Measurements from ENCODE around the gene SLC48A1. TPM values are rescaled to one million over a fixed set of nuclear protein-coding genes. Genes with fewer than 3 reads are reported as not detected.

The SLC48A1 gene
- total and polyA plus RNA-seq, 4 donors = 19.7 to 51.3 (median 34.7) TPM

DNA sequence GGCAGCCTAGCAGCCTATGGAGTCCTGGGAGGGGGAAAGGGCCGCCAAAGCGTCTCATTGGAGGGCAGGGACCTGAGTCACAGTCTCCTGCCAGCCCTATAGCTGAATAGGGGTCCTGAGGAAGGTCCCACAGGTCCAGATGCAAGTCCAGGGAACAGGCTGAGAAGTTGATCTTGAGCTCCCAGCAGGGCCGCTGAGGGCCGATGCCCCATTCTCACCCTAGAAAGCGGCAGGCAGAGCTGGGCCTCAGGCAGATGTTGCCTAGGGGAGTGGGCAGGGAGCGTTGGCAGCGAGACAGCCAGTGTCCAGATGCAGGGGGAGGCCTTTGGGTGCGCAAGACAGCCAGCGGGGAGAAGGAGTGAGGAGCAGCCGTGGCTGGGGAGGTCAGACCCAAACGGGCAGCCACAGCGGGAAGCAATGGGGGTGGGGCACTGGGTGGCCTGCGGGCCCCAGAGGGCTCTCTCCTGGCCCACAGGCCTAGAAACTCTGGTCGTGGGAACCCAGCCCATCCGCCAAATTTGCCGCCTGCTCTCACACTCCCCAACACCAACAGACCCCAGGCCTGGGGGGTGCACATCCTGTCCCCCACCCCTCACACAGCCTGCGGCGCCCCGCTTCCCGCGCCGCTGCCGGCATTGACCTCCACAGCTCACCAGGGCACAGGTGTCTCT lies 45.6 kb downstream of the SLC48A1 start:
- peaks cover 6 to 13% of the 10 kb centered on the region in 2 donors for H3K4me1 ChIP-seq (ENCODE audit: control insufficient read depth in 1 of 2, insufficient read depth in 2 of 2, low read length in 2 of 2)
- intact Hi-C loops (cut with DNase I) = loop anchor here in 1 of 2 donors (10.0 kb wide), 1 partner anchor 1434 kb away; no protein-coding TSS in a partner anchor

DNA sequence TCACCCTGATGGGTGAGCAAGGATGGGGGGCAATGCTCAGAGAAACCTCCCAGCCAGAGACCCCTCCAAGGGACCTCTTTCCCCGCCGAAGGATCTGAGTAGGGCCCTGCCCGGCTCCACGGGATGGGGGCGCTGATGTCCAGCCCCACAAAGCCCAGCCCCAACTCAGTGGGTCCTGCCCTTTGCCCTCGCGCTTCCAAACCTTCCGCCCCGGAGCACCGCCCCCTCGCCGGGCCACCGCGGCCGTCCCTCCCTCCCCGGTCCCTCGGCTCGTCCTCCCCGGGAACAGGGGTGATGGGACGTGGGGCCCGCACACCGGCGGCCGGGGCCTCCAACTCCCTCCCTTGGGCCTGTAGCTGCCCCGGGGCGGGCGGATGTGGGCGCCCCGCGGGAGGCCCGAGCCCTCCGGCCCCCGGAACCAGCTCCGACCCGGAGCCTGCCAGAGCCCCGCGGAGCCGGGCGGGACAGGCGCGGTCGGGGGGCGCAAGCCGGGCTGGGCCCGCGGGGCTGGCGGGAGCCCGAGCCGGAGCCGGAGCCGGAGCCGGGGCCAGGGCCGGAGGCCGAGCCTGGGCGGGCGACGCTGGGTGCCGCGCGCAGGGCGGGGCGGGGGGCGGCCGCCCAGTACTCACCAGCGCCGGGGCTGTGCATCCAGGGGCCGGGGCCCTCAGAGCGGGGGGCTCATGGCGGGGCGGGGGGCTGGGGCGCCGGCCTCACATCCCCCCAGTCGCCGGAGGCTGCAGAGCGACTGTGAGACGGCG lies 46.3 kb downstream of the SLC48A1 start:
- Histone ChIP-seq H3K27me3 (ENCODE audit: control insufficient read depth in 1 of 2, insufficient read depth in 2 of 2, low read length in 1 of 2) (no peaks in the 10 kb centered on the region), H3K27ac (ENCODE audit: low read depth in 1 of 2, low read length in 2 of 2) (peak overlapping the region; percentile 82 to 97), H3K4me1 (ENCODE audit: control insufficient read depth in 1 of 2, insufficient read depth in 2 of 2, low read length in 2 of 2) (peaks cover 6 to 13% of the 10 kb centered on the region in 2 donors), H3K36me3 (ENCODE audit: control insufficient read depth in 1 of 2, insufficient read depth in 2 of 2, low read length in 1 of 2) (no peaks in the 10 kb centered on the region), H3K4me3 (ENCODE audit: low read length in 2 of 2) (peak overlapping the region; percentile 86 to 96), H3K9me3 (ENCODE audit: control insufficient read depth, low read length) (no peaks in the 10 kb centered on the region)
- ATAC-seq (ENCODE audit: low FRiP score) = peak; percentile 36
- intact Hi-C loops (cut with DNase I) = loop anchor here in 1 of 2 donors (10.0 kb wide), 1 partner anchor 1435 kb away; no protein-coding TSS in a partner anchor
- peak; percentile 88 to 90 for DNase-seq
- WGBS, 2 donors = 0 to 1% methylated on average over 46 to 77 of the region's 77 CpGs

More for the DNA sequence above, 45.6 kb downstream of the SLC48A1 start:
- DNase-seq (peak; percentile 74 to 84), ATAC-seq (ENCODE audit: low FRiP score) (no peak)
- Histone ChIP-seq H3K4me3 (ENCODE audit: low read length in 2 of 2) (peak overlapping the region; percentile 86 to 96), H3K9me3 (ENCODE audit: control insufficient read depth, low read length) (no peaks in the 10 kb centered on the region), H3K27ac (ENCODE audit: low read depth in 1 of 2, low read length in 2 of 2) (peak overlapping the region; percentile 82 to 97), H3K36me3 (ENCODE audit: control insufficient read depth in 1 of 2, insufficient read depth in 2 of 2, low read length in 1 of 2) (no peaks in the 10 kb centered on the region), H3K27me3 (ENCODE audit: control insufficient read depth in 1 of 2, insufficient read depth in 2 of 2, low read length in 1 of 2) (no peaks in the 10 kb centered on the region)
- 3 to 4% methylated on average over 23 of the region's 23 CpGs for WGBS, 2 donors

- intact Hi-C loops (cut with DNase I) = loop anchor here in 1 of 2 donors (10.0 kb wide), 1 partner anchor 1435 kb away; no protein-coding TSS in a partner anchor
- Histone ChIP-seq H3K4me3 (ENCODE audit: low read length in 2 of 2) (peak within 1 kb of the TSS; percentile 86 to 96), H3K4me1 (ENCODE audit: control insufficient read depth in 1 of 2, insufficient read depth in 2 of 2, low read length in 2 of 2) (peaks cover 6 to 13% of the 10 kb centered on the region in 2 donors), H3K27ac (ENCODE audit: low read depth in 1 of 2, low read length in 2 of 2) (peak within 1 kb of the TSS; percentile 96 to 97), H3K9me3 (ENCODE audit: control insufficient read depth, low read length) (no peaks in the 10 kb centered on the region), H3K36me3 (ENCODE audit: control insufficient read depth in 1 of 2, insufficient read depth in 2 of 2, low read length in 1 of 2) (no peaks in the 10 kb centered on the region), H3K27me3 (ENCODE audit: control insufficient read depth in 1 of 2, insufficient read depth in 2 of 2, low read length in 1 of 2) (no peaks in the 10 kb centered on the region)
- WGBS, 2 donors = 0% methylated on average over 24 to 58 of the region's 58 CpGs
- DNase-seq (peak; percentile 93 to 94), ATAC-seq (ENCODE audit: low FRiP score) (peak; percentile 66)
Observed at GRCh38 chr12:47819896-47820630, 47.0 kb downstream of the SLC48A1 start, which contains the start of gene HDAC7. Gene HDAC7, minus strand, starts transcription at chr12:47819903. Its CDS starts 118 bp downstream, at chr12:47819785.

DNA sequence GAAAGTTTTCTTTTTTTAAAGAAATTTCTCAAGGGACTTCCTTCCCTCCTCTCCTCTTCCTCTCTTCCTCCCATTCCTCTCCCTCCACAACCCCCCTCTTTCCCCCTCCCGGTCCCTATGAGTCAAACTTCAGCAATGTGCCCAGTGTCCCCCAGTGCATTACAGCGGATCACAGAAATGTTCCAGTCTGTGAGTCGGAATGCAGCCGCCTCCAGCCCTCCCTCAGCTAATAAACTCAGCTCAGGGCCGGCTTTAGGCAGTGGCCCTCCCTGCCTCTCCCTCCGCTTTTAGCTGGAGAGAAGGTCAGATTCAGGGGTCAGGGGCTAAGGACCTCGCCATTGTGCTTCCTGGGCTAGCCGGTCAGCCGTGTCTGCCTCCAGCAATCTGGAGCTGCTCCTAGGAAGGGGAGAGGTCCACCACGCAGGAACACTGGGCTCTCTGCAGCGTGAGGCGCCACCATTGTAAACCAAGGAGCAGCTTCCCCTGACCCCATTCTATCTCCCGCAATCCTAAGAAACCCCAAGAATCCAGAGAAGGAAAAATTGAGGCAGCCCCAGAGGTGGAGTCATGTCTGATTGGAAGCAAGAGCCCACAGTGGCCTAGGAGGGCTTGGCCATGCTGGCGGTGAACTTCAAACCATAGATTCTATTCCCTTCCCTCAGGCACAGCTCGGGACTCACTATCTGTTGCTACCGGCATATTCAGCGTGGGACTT lies 47.8 kb downstream of the SLC48A1 start:
- Histone ChIP-seq H3K4me3 (ENCODE audit: low read length in 2 of 2) (peak overlapping the region; percentile 86 to 96), H3K27ac (ENCODE audit: low read depth in 1 of 2, low read length in 2 of 2) (peak overlapping the region; percentile 96 to 97), H3K9me3 (ENCODE audit: control insufficient read depth, low read length) (no peaks in the 10 kb centered on the region), H3K27me3 (ENCODE audit: control insufficient read depth in 1 of 2, insufficient read depth in 2 of 2, low read length in 1 of 2) (no peaks in the 10 kb centered on the region), H3K36me3 (ENCODE audit: control insufficient read depth in 1 of 2, insufficient read depth in 2 of 2, low read length in 1 of 2) (no peaks in the 10 kb centered on the region), H3K4me1 (ENCODE audit: control insufficient read depth in 1 of 2, insufficient read depth in 2 of 2, low read length in 2 of 2) (peaks cover 6 to 13% of the 10 kb centered on the region in 2 donors)
- ATAC-seq (ENCODE audit: low FRiP score) (peak; percentile 87), DNase-seq (peak; percentile 92 to 93)
- WGBS, 2 donors = 5 to 6% methylated on average over 17 of the region's 17 CpGs
- intact Hi-C loops (cut with DNase I) = no loop called here

DNA sequence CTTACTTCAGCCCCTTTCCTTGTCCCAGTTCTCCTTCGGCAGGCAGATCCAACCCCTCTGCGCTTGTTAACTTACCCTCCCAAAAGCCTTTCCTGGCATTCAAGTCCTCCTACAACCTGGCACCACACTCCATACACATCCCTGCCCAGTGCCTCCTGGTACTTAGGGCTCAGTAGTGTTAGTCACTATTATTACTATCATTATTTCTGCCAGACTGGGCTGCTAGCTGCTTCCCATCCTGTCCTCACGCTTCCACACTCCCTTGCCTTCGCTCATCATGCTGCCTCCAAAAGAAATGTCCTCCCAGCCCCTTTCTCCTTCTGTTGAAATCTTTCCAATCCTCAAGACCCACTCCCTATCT lies 48.3 kb downstream of the SLC48A1 start:
- peak; percentile 12 for ATAC-seq (ENCODE audit: low FRiP score)

DNA sequence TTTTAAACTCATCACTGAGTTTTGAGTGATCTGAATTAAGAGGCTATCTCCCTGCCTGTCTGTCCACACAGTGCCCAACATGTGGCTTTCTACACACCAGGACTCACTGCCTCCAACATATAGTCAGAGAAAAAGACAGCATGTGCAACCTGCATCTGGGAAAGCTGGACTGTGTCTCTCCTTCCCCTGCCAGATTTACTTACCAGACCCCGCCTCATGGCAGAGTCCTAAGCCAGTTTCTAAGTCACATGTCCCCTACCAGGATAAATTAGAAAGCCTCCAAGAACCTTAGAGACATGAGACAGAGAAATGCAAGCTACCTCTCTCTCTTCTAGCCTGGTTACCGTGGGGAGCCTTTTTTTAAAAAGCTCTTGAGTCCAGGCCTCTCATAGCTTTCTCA lies 49.4 kb downstream of the SLC48A1 start:
- Histone ChIP-seq H3K27me3 (ENCODE audit: control insufficient read depth in 1 of 2, insufficient read depth in 2 of 2, low read length in 1 of 2) (no peaks in the 10 kb centered on the region), H3K4me3 (ENCODE audit: low read length in 2 of 2) (no peak overlapping the region), H3K4me1 (ENCODE audit: control insufficient read depth in 1 of 2, insufficient read depth in 2 of 2, low read length in 2 of 2) (peaks cover 6 to 13% of the 10 kb centered on the region in 2 donors), H3K27ac (ENCODE audit: low read depth in 1 of 2, low read length in 2 of 2) (peak overlapping the region; percentile 89 to 95), H3K9me3 (ENCODE audit: control insufficient read depth, low read length) (no peaks in the 10 kb centered on the region), H3K36me3 (ENCODE audit: control insufficient read depth in 1 of 2, insufficient read depth in 2 of 2, low read length in 1 of 2) (no peaks in the 10 kb centered on the region)
- no peak for ATAC-seq (ENCODE audit: low FRiP score)
- 15 to 38% methylated on average over 2 of the region's 2 CpGs for WGBS, 2 donors
- intact Hi-C loops (cut with DNase I) = no loop called here
- DNase-seq = peak in 1 of 2 donors; percentile 5

More for the DNA sequence above, 48.3 kb downstream of the SLC48A1 start:
- Histone ChIP-seq H3K9me3 (ENCODE audit: control insufficient read depth, low read length) (no peaks in the 10 kb centered on the region), H3K4me1 (ENCODE audit: control insufficient read depth in 1 of 2, insufficient read depth in 2 of 2, low read length in 2 of 2) (peaks cover 6 to 13% of the 10 kb centered on the region in 2 donors), H3K4me3 (ENCODE audit: low read length in 2 of 2) (no peak overlapping the region), H3K27me3 (ENCODE audit: control insufficient read depth in 1 of 2, insufficient read depth in 2 of 2, low read length in 1 of 2) (no peaks in the 10 kb centered on the region), H3K36me3 (ENCODE audit: control insufficient read depth in 1 of 2, insufficient read depth in 2 of 2, low read length in 1 of 2) (no peaks in the 10 kb centered on the region), H3K27ac (ENCODE audit: low read depth in 1 of 2, low read length in 2 of 2) (peak overlapping the region; percentile 89 to 95)
- intact Hi-C loops (cut with DNase I) = no loop called here
- peak in 1 of 2 donors; percentile 66 for DNase-seq
- 17 to 25% methylated on average over 4 of the region's 4 CpGs for WGBS, 2 donors

- Histone ChIP-seq H3K36me3 (ENCODE audit: control insufficient read depth in 1 of 2, insufficient read depth in 2 of 2, low read length in 1 of 2) (no peaks in the 10 kb centered on the region), H3K27ac (ENCODE audit: low read depth in 1 of 2, low read length in 2 of 2) (peak overlapping the region; percentile 89 to 95), H3K4me1 (ENCODE audit: control insufficient read depth in 1 of 2, insufficient read depth in 2 of 2, low read length in 2 of 2) (peaks cover 6 to 13% of the 10 kb centered on the region in 2 donors), H3K4me3 (ENCODE audit: low read length in 2 of 2) (no peak overlapping the region), H3K27me3 (ENCODE audit: control insufficient read depth in 1 of 2, insufficient read depth in 2 of 2, low read length in 1 of 2) (no peaks in the 10 kb centered on the region), H3K9me3 (ENCODE audit: control insufficient read depth, low read length) (no peaks in the 10 kb centered on the region)
- peak; percentile 23 to 49 for DNase-seq
- no peak for ATAC-seq (ENCODE audit: low FRiP score)
- intact Hi-C loops (cut with DNase I) = no loop called here
- WGBS, 2 donors = 67 to 84% methylated on average over 3 of the region's 3 CpGs
Observed at GRCh38 chr12:47822863-47823262, 49.8 kb downstream of the SLC48A1 start.
